GM18861 (cell line): Measurements from ENCODE around the gene ATXN7L2.

ENCODE experiments used
- ATAC-seq: cut with Tn5 transposase; IDR thresholded peaks from one replicate; pipeline ENCODE4 v1.9.1; 2021; ENCODE audit not compliant: unreplicated experiment

Gene ATXN7L2

DNA sequence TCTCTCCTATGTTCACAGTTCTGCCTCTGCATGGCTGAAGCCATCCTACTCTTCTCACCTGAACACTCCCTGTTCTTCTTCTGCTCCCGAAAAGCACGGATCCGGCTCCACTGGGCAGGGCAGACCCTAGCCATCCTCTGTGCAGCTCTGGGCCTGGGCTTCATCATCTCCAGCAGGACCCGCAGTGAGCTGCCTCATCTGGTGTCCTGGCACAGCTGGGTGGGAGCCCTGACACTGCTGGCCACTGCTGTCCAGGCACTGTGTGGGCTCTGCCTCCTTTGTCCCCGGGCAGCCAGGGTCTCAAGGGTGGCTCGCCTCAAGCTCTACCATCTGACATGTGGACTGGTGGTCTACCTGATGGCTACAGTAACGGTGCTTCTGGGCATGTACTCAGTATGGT is 12.0 kb downstream of the ATXN7L2 start:
- ATAC-seq = no peak

DNA sequence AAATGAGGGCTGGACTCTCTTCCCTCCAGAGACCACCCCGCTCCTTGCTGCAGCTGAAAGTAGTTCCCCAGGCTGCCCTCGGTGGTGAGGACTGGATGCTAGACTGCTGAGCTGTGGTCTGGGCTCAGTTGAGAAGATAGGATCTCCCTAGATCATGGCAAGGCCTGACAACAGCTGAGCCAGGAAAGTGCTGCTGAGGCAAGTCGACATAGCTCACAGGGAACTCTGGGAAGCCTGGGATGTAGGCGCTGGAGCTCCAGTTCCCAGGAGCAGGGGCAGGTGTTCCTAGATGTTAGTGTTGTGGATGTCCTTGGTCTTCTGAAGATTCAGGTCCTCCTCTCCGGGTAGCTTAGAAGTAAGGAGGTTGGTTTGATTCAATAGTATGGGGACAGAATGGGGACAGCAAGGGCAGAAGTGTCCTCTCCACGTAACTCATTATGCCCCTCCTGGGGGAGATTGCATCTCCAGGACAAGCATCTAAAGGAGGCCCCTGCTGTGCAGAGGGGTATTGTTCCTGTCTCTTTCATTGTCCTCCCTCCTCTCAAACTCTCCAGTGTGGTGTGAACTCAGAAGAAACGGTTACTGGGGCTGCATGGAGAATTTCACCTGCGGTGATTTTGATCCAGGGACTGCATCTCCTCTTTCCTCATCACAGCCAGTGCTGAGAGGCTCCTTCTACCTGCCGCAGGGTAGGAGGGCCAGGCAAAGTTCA is 13.9 kb downstream of the ATXN7L2 start:
- no peak for ATAC-seq

DNA sequence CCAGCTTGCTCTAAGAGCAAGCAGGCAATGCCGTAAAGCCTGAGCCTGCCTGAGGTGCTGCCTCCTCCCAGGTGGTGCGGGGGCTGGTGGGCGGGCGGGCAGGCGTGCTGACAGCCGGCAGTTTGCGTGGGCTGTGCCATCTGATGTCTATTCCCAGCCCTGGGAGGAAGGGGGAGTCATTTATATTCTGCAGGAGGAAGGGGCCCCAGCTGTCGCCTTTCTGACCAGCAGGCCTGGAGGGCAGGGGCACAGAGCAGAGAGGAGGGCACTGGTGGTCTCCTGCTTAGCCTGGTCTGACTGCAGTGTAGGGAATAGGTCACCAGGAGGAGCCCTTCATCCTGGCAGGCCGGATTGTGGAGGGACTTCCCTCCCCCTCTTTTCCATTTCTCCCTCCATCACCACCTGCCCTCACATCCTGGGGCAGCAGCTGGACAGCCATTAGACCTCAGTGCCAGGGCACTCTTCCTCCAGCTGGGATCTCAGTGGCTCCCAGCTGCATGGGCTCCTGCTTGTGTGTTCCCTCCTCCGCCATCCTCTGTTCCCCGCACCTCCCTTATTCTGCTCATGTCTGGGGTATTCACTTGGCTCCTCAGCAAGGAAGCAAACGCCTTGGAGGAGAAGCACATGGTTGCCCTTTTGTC is 14.6 kb downstream of the ATXN7L2 start:
- no peak for ATAC-seq

DNA sequence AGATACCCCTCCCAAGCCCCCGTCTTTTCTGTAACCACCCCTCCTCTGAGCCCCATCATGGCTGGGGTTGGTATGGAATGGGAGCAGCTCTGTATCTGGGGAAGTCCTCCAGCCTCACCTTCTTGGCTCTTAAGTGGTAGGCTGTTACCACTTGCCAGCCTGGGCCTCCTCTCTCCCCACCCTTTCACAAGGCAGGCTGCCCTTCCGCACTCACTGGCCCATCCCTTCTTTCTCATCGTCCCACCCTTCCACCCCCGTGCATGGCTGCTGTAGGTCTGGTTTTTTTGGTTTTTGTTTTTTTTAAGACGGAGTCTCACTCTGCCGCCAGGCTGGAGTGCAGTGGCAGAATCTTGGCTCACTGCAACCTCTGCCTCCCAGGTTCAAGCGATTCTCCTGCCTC is 15.4 kb downstream of the ATXN7L2 start:
- ATAC-seq = no peak

DNA sequence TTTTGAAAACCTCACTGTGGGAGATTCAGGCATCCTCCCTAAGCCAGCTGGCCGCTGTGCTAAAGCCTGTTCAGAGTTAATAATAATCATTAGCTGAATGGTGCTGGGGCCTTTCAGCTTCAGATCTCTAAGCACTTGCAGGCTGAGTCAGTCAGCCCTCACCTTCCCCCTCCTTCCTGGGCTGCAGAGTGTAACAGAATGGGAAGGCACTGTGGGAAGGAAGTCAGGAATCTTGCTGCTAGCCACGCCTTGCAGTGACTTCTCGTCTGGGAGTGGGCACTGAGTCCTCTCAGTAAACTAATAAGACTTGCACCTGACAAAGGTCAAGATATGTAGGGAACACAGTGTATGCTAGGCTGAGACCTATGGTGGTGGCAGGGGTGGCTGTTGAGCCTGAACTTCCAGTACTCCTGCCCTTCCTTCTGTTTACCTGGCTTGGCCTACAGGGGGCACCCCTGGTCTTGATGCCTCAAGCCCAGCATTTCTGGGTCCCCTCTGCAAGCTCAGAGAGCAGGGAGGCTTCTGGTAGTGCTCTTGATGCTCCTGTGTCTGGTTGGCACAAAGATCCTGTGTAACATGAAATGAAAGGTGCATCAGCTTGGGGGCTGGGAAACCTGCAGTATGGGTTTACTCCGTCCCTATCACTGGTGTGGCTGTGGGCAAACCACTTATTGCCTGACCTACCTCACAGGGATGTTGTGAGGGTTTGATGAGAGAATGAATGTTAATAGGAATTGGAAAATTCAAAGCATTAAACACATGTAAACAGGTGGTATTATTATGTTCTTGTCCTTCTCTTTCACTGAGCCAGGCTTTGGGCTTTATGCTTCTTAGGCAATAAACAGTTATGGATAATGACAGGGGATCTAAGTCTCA is 16.2 kb downstream of the ATXN7L2 start:
- no peak for ATAC-seq

DNA sequence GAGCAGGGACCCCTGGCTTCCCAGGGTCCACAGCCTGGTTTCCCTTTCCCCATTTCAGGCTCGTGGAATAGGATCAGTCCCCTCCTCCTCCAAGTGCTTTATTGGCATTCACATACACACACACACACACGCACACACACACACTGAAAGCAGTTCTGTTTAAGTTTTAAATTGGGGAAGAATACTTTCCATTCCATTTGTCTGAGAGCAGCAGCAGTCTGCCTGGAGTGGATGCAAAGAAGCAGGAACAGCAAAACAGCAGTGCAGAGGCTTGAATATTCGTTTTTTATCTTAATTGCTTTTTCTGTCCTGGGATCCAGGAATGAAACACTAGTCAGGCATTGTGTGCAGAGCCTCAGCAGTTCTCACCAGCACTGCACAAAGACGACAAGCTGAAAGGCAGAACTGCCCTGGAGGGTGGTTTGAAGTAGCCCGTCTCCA is 17.3 kb downstream of the ATXN7L2 start:
- ATAC-seq = no peak

DNA sequence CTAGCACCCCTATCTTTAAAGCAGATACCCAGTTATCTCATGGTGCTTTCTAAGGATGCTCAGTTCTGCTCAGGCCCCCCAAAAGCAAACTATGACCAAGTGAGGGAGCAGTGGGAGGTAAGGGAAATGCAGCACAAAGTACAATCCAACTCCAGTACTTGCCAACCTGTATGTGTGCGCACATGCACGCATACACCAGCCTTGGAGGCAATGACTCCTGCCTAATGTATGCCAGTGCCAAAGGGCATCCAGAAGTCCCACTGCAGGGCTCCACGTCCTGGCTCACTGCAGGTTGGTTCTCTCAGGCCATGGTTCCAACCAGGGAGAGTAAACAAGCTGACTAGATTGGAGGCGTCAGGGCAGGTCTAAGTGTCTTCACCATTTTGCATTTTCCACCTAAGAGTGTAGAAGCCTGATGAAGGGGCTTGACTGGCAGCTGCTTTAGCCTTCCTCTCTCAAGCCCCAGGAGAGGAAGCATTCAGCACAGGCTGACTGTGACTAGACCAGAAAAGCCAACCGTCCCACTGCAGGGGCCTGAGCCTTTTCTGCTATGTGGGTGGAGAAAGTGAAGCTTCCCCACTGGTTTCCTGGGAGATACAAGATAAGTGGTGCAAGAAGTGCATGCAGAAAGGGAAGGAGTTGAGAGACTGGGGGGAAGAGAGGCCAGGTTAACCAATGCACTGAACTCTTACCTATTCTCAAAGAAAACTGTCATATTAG is 18.1 kb downstream of the ATXN7L2 start:
- ATAC-seq = no peak

DNA sequence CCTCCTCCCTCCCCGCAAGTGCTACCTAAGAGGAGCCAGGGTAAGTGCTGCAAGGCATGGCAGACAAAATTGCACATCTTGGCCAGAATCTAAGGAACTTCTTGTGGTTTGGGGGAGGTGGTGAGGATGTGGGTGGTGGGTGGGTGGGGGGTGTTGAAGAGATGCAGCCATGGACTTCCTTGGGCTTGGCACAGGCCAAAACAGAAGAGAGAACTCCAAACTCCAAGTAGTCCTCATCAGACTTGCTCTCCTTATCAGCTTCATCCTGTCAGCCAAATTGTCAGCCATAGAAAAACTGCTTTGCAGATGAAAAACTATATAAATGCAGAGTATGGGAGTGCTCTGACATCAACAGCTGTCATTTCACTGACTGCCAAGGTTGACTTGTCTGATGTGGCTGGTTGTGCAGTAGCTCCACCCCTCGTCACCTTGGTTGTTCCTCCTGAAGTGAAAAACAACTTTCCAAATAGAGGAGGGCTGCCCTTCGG is 18.7 kb downstream of the ATXN7L2 start:
- ATAC-seq = no peak

DNA sequence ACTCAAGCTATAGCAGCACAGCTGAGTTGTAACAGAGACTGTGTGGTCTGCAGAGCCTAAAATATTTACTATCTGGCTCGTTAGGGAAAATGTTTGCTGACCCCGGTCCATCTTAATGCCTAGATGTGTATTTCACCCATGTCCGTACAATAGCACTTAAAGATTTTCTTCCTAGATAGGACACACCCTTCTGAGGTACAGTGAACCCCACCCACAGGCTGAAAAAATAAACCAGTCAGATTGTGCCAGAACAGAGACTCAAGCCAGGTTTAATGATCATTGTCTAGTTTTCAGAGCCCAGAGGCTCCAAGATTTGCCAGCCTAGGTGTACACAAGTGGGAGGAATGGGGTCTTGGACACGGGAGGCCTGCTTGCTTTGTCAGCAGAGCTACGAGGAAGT is 20.2 kb downstream of the ATXN7L2 start:
- ATAC-seq = no peak

DNA sequence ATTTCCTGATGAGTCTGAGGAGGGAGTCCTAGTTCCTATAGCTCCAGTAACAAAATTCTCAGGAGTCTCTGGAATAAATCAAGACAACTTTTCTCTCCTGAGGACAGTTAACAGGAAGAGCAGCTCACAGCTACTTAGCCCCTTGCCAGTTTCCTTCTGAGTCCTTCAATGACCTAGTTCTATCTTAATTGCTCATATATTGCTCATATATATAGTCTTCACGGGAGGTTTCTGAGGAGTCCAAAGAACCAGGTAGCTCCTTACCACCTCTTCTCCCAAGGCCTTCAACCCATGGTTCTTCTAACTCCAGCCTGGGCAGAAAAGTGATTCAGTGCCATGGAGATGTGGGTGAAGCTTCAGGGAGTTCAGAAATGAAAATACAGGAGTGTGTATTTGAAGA is 21.3 kb downstream of the ATXN7L2 start:
- no peak for ATAC-seq

DNA sequence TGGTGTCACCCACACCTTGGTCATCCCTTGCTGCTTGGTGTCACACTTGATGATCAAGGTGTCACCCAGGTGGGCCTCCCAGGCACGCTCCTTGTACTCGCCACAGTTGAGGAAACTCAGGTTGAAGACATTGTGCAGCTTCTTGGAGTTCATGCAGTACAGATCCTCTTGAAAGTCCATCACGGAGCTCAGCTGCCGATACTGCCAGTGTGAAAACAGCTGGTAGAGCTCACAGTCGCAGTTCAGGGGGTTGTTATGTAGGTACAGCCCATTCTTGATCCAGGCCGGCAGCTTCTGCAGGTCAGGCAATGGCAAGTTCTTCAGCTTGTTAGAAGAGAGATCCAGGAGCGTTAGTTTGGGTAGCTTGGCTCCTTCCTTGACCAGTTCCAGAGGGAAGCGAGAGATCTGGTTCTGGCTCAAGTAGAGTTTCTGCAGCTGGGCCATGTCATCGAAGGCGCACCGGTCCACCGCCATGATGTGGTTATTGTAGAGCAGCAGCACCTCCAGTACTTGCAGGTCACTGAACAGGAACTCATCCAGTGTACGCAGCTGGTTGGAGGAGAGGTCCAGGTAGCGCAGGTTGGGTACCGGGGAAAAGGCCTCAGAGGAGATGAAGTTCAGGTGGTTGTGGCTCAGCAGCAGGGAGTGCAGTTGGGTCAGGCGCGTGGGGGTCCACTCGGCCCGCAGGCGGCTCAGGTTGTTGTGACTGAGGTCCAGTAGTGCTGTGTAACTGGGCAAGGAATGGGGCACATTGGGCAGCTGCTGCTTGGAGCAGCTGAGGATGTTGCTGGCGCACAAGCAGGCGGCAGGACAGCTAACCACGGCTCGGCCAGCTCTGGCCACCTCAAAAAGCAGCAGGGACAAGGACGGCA is 24.5 kb downstream of the ATXN7L2 start:
- ATAC-seq = no peak

DNA sequence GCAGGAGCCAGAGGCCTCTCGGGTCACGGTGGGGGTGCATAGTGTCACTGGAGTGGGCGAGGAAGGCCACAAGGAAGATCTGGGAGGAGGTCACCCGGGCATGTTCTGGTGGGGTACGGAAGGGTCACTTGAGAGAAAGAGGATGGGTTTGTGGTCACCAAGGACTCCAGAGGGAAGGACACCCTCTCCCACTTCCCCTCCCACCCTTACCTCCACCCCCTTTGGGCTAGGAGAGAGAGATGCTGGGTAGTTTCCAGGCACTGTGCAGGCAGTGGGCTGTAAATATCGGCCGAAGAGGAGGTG is 25.1 kb downstream of the ATXN7L2 start:
- ATAC-seq = no peak

DNA sequence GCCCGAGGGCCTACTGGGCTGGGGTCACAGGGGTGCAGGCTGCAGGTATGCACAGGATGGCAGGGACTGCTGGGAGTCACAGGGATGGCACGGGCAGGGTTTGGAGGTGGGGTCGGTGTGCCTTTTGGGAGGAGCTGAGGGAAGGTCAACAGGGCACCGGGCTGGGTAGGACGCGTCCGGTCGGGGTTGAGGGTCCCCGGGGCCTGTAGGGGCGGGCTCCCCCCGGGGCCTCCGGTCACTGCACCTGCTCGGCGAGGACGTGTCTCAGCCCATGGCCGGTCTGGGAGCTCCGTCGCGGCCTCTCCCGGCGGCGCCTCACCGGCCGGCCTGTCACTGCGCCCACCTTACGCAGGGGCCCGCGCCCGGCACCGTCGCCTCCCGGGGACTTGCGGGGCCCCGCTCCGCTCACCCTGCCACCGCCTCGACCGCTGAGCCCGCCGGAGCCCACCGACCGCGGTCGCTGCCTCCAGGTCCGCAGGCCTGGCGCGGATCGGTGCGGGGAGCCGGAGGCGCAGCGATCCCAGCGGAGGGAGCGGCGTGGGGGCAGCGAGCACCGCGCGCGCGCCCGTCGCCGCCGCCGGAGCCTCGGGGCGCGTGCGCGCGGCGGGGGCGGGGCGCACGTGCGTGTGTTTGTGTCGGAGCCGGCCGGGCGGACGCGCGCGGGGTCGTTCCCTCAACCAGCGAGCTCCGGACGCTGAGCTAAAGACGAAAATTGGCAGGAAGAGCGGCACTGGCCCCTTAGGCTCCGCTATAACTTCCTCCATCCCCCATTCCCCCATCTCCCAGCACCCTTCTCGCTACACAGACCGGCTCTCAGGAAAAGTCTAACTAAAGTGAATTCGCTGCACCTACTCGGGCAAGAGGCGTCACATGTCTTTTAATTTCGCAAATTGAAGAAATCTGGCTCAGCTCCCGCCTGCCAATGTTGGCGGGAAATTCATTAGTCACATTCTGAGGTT is 25.8 kb downstream of the ATXN7L2 start, which contains the start of gene AMIGO1:
TSS of gene AMIGO1 (minus strand) at position 552 of the 959 bp plus-strand sequence. CDS start 815 bp downstream, outside the sequence.
- ATAC-seq = no peak

DNA sequence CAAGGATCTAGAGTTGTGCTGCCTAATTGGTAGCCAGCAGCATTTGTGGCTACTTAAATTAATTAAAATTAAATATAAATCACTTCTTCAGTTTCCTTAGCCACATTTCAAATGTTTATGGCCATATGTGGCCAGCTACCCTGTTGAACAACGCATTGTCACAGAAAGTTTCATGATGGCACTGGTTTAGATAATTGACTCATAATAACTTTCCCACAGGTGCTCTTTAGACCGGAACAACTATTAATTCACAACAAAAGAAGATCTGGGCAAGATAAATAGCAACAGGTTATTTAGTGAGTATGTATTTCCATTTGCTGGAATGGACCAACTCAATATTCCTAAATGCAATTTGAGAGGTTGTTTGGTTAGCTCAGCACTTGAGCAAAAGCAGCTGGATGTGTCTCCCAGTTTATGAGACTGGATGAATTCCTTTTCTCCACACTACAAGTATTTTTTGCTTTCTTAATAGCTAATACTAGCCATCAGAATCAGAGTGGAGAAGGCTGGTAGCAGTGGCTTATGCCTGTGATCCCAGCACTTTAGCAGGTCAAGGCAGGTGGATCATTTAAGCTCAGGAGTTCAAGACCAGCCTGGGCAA is 29.5 kb downstream of the ATXN7L2 start:
- no peak for ATAC-seq

DNA sequence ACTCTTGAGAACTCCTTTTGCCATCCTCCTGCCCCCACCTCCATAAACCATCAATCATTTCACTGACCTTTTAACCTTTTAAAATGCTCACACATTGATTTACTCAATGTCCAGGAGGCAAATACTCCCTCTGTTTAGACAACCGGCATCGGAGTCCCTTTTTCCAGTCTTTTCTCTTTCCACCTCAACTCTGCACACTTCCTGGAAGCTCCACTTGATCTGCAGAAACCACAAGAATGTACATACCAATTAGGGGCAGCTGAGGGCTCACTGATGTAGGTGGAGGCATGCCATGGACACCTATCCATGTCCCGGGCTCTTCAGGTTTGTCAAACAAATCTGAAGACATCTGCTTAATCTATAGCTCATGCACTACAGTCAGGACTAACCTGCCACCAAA is 31.1 kb downstream of the ATXN7L2 start:
- no peak for ATAC-seq

DNA sequence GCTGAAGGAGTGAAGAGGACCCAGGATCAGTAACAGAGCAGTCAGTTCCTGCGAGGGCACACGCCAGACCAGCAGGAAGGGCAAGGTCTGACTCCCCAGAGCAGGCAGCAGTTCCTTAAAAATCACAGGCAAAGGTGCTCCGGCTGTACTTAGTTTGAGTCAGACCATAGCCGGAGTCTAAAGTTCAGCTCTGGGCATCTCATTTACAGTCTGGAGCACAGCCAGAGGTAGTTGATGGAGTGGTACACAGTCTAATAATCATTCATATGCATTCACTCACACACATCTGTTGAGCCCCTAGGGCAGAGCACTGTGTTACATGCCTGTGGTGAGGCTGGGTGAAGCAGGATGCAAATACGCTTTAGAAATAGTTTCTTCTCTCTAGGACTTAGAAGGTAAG is 33.2 kb downstream of the ATXN7L2 start:
- ATAC-seq = no peak

DNA sequence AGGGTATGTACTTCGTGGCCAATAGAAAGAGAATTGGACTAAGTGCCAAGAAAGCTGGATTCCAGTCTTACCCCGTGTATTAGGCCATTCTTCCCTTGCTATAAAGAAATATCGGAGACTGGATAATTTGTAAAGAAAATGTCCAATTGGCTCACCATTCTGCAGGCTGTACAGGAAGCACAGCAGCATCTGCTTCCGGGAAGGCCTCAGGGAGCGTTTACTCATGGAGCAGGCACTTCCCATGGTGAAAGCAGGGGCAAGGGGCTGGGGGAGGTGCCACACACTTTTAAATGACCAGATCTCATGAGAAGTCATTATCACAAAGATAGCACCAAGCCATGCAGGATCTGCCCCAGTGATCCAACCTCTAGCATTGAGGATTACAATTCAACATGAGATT is 33.6 kb downstream of the ATXN7L2 start:
- ATAC-seq = no peak
